Hepatocyte (in vitro differentiated cells): Measurements from ENCODE around the gene MICAL3. TPM values are rescaled to one million over a fixed set of nuclear protein-coding genes. Genes with fewer than 3 reads are reported as not detected.

Source experiments
- DNase-seq: peaks from one replicate; pipeline ENCODE4 v3.0.0-alpha.2; 2016; ENCODE audit warnings: low spot score
- H2AFZ ChIP-seq: fragments of 200-600 bp; sonication (generic); 2 replicates; pipeline ENCODE4 v1.6.0; 2016; ENCODE audit warnings: antibody characterized with exemption, mild to moderate bottlenecking
- H3K27ac ChIP-seq: fragments of 200-600 bp; sonication (generic); 2 replicates; pipeline ENCODE4 v1.5.1; 2016; ENCODE audit warnings: mild to moderate bottlenecking
- H3K27me3 ChIP-seq: fragments of 200-600 bp; sonication (generic); 2 replicates; pipeline ENCODE4 v1.6.1; 2016
- H3K36me3 ChIP-seq: fragments of 200-600 bp; sonication (generic); replicated peaks from 2 replicates; pipeline ENCODE4 v1.5.1; 2016; ENCODE audit warnings: low read depth; ENCODE audit not compliant: insufficient read depth
- H3K4me1 ChIP-seq: fragments of 200-600 bp; sonication (generic); 2 replicates; pipeline ENCODE4 v1.5.1; 2016; ENCODE audit warnings: mild to moderate bottlenecking, moderate library complexity; ENCODE audit not compliant: insufficient read depth
- H3K4me2 ChIP-seq: fragments of 200-600 bp; sonication (generic); 2 replicates; pipeline ENCODE4 v1.6.0; 2016
- H3K4me3 ChIP-seq: fragments of 200-600 bp; sonication (generic); 2 replicates; pipeline ENCODE4 v1.5.1; 2016; ENCODE audit warnings: mild to moderate bottlenecking
- H3K79me2 ChIP-seq: fragments of 200-600 bp; sonication (generic); 2 replicates; pipeline ENCODE4 v1.6.0; 2017; ENCODE audit warnings: mild to moderate bottlenecking
- H3K9me2 ChIP-seq: fragments of 200-600 bp; sonication (generic); replicated peaks from 2 replicates; pipeline ENCODE4 v1.6.0; 2017; ENCODE audit warnings: mild to moderate bottlenecking; ENCODE audit not compliant: insufficient read depth
- H3K9me3 ChIP-seq: fragments of 200-600 bp; sonication (generic); 2 replicates; pipeline ENCODE4 v1.5.1; 2016; ENCODE audit warnings: low read depth, mild to moderate bottlenecking
- H4K20me1 ChIP-seq: fragments of 200-600 bp; sonication (generic); 2 replicates; pipeline ENCODE4 v1.6.0; 2016; ENCODE audit warnings: mild to moderate bottlenecking; ENCODE audit not compliant: insufficient read depth, poor library complexity, severe bottlenecking
- EZH2 ChIP-seq: fragments of 200-600 bp; sonication (generic); IDR thresholded peaks from 2 replicates; pipeline ENCODE4 v1.6.1; 2016; ENCODE audit warnings: antibody characterized with exemption, mild to moderate bottlenecking, borderline replicate concordance
- EZH2phosphoT487 ChIP-seq: fragments of 200-600 bp; sonication (generic); IDR thresholded peaks from one replicate; pipeline ENCODE4 v1.6.1; 2018; ENCODE audit warnings: antibody characterized with exemption, mild to moderate bottlenecking, low read depth, moderate library complexity; ENCODE audit not compliant: unreplicated experiment, severe bottlenecking
- WGBS: methylation state at CpG from one replicate; pipeline ENCODE4 v1.1.6; 2016; ENCODE audit warnings: low lambda C conversion rate; ENCODE audit errors: missing lambda C conversion rate; 5-methylcytosine and 5-hydroxymethylcytosine counted together
- polyA plus RNA-seq: library from polyadenylated mRNA; unstranded; fragments of >200 nt; fragmentation: Nextera tagmentation; extraction: Ambion mirVana; gene quantifications from 2 replicates; pipeline ENCODE4 v1.2.1, GENCODE V29; 2016
- total RNA-seq: library from RNA; depleted of rRNA; stranded (reverse); fragments of >200 nt; gene quantifications from 2 replicates; pipeline ENCODE4 v1.2.3, GENCODE V29; 2014
- TF ChIP-seq, protein P1 (sequence below): fragments of 200-600 bp; sonication (generic); IDR thresholded peaks from 2 replicates; pipeline ENCODE4 v1.5.1; 2016; ENCODE audit warnings: antibody characterized with exemption, mild to moderate bottlenecking; ENCODE audit not compliant: poor library complexity

Gene MICAL3
- total and polyA plus RNA-seq, 2 experiments from 2014 or later, result 4.6 to 22.7 TPM

DNA sequence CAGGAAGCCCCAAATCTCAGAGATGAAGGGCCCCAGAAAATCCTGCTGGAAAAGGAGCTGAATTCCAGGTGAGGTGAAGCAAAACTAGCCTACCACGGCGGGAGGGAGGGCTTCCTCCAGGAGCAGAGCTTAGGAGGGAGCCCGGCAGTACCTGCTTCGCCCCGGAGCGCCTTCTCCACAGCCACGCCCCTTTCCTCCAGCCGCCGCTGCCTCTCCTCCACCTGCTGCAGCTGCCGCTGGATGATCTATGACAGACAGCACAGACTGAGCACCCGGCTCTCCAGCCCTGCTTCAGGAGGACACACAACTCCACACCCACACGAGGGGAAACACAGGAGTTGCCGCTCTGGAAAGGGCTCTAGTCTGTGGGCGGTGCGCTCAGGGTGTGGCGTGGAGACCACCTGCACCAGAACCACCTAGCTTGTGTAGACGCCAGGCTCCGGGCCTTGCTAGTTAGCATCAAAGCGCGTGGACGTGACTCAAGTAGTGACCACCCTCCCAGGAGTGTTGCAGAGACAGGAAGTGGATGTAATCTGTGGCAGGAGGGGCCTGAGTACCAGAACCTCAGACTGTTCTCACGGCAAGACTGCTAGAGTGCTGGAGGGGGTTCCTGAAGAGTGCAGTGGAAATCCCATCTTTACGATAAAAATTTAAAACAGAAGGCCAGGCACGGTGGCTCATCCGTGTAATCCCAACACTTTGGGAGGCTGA, 215.5 kb downstream of the MICAL3 start:
- peak; percentile 34 for DNase-seq
- WGBS, result 75% methylated on average over 25 of the region's 25 CpGs
- no peaks in the 10 kb centered on the region for H3K36me3 ChIP-seq

DNA sequence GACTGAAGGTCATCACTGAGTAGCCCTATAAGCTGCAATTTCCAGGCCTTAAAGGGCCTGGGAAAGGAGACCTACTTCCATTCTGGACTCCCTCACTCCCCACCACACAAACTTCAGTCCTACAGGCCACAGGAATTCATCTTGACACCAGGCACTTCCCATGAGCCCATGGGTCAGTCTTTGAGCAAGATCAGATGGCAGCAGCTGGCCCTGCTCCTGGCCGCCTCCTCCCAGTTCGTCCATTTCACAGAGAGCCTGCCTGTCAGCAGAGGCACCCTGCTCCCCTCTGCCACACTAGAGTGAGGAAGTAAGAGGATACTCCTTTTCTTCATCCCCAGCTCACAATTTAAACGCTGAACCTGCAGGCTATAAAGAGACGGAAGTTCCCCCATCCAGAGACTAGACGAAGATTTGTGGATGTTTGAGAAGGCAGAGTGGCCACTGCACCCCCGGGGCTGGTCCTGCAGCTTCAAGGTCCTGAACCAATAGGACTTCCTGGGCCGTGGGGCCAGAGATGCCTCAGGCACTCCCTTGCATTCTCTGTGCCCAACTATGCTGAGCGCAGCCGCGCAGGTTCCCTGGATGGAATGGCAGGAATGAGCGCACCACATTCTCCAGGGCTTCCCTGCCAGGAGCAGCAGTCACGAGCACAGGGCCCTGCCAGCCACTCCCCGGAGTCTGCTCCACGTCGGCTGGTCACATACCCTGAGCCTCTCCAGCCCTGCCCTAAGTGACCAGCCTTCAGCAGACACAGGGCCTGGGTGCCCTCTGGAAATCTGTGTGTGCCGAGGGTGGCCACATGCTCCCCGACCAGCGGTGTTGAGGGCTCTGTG, 216.6 kb downstream of the MICAL3 start:
- Histone ChIP-seq H3K36me3 (no peaks in the 10 kb centered on the region), H2AFZ (no peak overlapping the region), H3K9me2 (no peaks in the 10 kb centered on the region), H3K4me2 (no peak overlapping the region), H3K79me2 (no peaks in the 10 kb centered on the region), H3K27me3 (no peaks in the 10 kb centered on the region), H3K27ac (no peak overlapping the region), H3K4me3 (no peak overlapping the region), H3K9me3 (no peaks in the 10 kb centered on the region), H4K20me1 (no peaks in the 10 kb centered on the region), H3K4me1 (no peaks in the 10 kb centered on the region)
- TF ChIP-seq EZH2 (no peak), EZH2phosphoT487 (no peak)
- TF ChIP-seq, protein P1, sequence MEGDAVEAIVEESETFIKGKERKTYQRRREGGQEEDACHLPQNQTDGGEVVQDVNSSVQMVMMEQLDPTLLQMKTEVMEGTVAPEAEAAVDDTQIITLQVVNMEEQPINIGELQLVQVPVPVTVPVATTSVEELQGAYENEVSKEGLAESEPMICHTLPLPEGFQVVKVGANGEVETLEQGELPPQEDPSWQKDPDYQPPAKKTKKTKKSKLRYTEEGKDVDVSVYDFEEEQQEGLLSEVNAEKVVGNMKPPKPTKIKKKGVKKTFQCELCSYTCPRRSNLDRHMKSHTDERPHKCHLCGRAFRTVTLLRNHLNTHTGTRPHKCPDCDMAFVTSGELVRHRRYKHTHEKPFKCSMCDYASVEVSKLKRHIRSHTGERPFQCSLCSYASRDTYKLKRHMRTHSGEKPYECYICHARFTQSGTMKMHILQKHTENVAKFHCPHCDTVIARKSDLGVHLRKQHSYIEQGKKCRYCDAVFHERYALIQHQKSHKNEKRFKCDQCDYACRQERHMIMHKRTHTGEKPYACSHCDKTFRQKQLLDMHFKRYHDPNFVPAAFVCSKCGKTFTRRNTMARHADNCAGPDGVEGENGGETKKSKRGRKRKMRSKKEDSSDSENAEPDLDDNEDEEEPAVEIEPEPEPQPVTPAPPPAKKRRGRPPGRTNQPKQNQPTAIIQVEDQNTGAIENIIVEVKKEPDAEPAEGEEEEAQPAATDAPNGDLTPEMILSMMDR, result no peak
- 87% methylated on average over 18 of the region's 18 CpGs for WGBS
- DNase-seq, result no peak

More for the DNA sequence above, 215.5 kb downstream of the MICAL3 start:
- H3K27ac ChIP-seq, result no peak overlapping the region
- H3K27me3 ChIP-seq, result no peaks in the 10 kb centered on the region
- no peak overlapping the region for H3K4me3 ChIP-seq
- H3K4me2 ChIP-seq, result no peak overlapping the region
- H3K4me1 ChIP-seq, result no peaks in the 10 kb centered on the region
- no peaks in the 10 kb centered on the region for H4K20me1 ChIP-seq
- H2AFZ ChIP-seq, result no peak overlapping the region
- H3K79me2 ChIP-seq, result no peaks in the 10 kb centered on the region
- no peaks in the 10 kb centered on the region for H3K9me2 ChIP-seq
- TF ChIP-seq EZH2 (no peak), EZH2phosphoT487 (no peak)
- TF ChIP-seq, protein P1, result no peak
- no peaks in the 10 kb centered on the region for H3K9me3 ChIP-seq

DNA sequence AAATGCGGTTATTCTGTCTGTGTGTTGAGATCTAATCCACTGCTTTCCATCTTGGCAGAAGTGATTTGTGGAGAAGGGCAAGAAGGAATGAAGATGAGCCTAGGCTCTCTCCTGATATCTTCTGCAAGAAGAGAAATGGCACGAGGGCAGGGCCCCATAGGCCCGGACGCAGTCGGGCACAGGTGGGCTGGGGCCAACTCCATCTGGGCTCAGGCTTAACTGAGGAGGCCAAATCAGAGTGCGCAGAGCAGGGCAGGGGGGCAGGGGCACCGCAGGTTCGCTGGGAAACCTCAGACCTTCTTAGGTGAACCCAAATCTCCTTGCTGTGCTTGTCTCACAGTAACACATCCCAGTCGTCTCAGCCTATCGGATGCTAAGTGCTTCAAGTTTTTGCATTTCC, 217.3 kb downstream of the MICAL3 start:
- no peak for DNase-seq
- Histone ChIP-seq H3K9me3 (no peaks in the 10 kb centered on the region), H3K9me2 (no peaks in the 10 kb centered on the region), H3K4me3 (no peak overlapping the region), H3K27ac (no peak overlapping the region), H3K4me1 (no peaks in the 10 kb centered on the region), H3K36me3 (no peaks in the 10 kb centered on the region), H2AFZ (no peak overlapping the region), H3K27me3 (no peaks in the 10 kb centered on the region), H3K79me2 (no peaks in the 10 kb centered on the region), H3K4me2 (no peak overlapping the region), H4K20me1 (no peaks in the 10 kb centered on the region)
- TF ChIP-seq, protein P1, result no peak
- TF ChIP-seq EZH2phosphoT487, result no peak
- TF ChIP-seq EZH2, result no peak
- WGBS, result 98% methylated on average over 10 of the region's 10 CpGs
